CD14-positive monocyte (primary cell): ENCODE measurements around the gene UCHL5. TPM values are rescaled to one million over a fixed set of nuclear protein-coding genes. Genes with fewer than 3 reads are reported as not detected.

Experiments used
- DNase-seq, 3 donors: peaks; one replicate each; pipeline ENCODE4 v3.0.0-alpha.2; 2011 to 2022
- H2AFZ ChIP-seq: 2 replicates; pipeline ENCODE4 v1.6.0; 2012; ENCODE audit warnings: mild to moderate bottlenecking, low read depth, low read length, inconsistent platforms; ENCODE audit not compliant: insufficient read depth, poor library complexity, severe bottlenecking
- H3K27ac ChIP-seq, 2 donors: 1 replicate in 1 of 2; 2 replicates in 1 of 2; pipeline ENCODE4 v1.5.1; 2012 to 2013; ENCODE audit warnings: low read length in 2 of 2, control low read depth in 1 of 2, inconsistent platforms in 1 of 2, low read depth in 1 of 2, mild to moderate bottlenecking in 1 of 2
- H3K27me3 ChIP-seq, 2 donors: one replicate each; pipeline versions ENCODE4 v1.6.0 to v1.6.1; 2011 to 2013; ENCODE audit warnings: low read length in 2 of 2; ENCODE audit not compliant: control insufficient read depth in 2 of 2, insufficient read depth in 2 of 2
- H3K36me3 ChIP-seq, 2 donors: replicated peaks in 1 of 2; 1 replicate in 1 of 2; 2 replicates in 1 of 2; pipeline versions ENCODE4 v1.5.1 to v1.6.1; 2012 to 2013; ENCODE audit warnings: low read length in 2 of 2, control low read depth in 1 of 2, inconsistent platforms in 1 of 2, mild to moderate bottlenecking in 1 of 2; ENCODE audit not compliant: insufficient read depth in 2 of 2, control insufficient read depth in 1 of 2
- H3K4me1 ChIP-seq, 2 donors: 1 replicate in 1 of 2; 2 replicates in 1 of 2; pipeline versions ENCODE4 v1.5.1 to v1.6.1; 2012 to 2013; ENCODE audit warnings: low read length in 2 of 2, control low read depth in 1 of 2, inconsistent platforms in 1 of 2, mild to moderate bottlenecking in 1 of 2, moderate library complexity in 1 of 2; ENCODE audit not compliant: insufficient read depth in 2 of 2, control insufficient read depth in 1 of 2
- H3K4me2 ChIP-seq: replicated peaks from 2 replicates; pipeline ENCODE3; 2012; ENCODE audit warnings: low read length, moderate library complexity, mild to moderate bottlenecking; ENCODE audit not compliant: poor library complexity, severe bottlenecking; ENCODE audit errors: extremely low read depth
- H3K4me3 ChIP-seq, 3 experiments: fragments of 200-600 bp in 1 of 3; sonication (generic) in 1 of 3; replicated peaks in 1 of 3; 1 replicate in 2 of 3; 2 replicates in 1 of 3; pipeline ENCODE4 v1.5.1; 2011 to 2013; ENCODE audit warnings: low read length in 3 of 3, mild to moderate bottlenecking in 3 of 3, control low read depth in 2 of 3, low read depth in 2 of 3, inconsistent platforms in 1 of 3, moderate library complexity in 1 of 3
- H3K79me2 ChIP-seq: 2 replicates; pipeline ENCODE4 v1.6.0; 2012; ENCODE audit warnings: mild to moderate bottlenecking, control low read depth, inconsistent platforms, low read length, moderate library complexity; ENCODE audit not compliant: insufficient read depth
- H3K9ac ChIP-seq: 2 replicates; pipeline ENCODE4 v1.6.0; 2017; ENCODE audit warnings: low read length, mild to moderate bottlenecking; ENCODE audit not compliant: insufficient read depth, poor library complexity, severe bottlenecking
- H3K9me3 ChIP-seq, 2 donors: replicated peaks in 1 of 2; 1 replicate in 1 of 2; 2 replicates in 1 of 2; pipeline versions ENCODE4 v1.5.1 to v1.6.1; 2012 to 2013; ENCODE audit warnings: low read length in 2 of 2, control low read depth in 1 of 2; ENCODE audit not compliant: control insufficient read depth in 1 of 2, insufficient read depth in 1 of 2
- H4K20me1 ChIP-seq: 2 replicates; pipeline ENCODE4 v1.6.0; 2012; ENCODE audit warnings: mild to moderate bottlenecking, low read length, control low read depth, moderate library complexity; ENCODE audit not compliant: insufficient read depth
- H3K27ac Mint-ChIP-seq, 7 donors: one replicate each; pipeline ENCODE4 v1.8.0; 2020; ENCODE audit warnings: mild to moderate bottlenecking in 7 of 7, mixed read lengths in 7 of 7, moderate library complexity in 6 of 7, inconsistent platforms in 2 of 7
- H3K27me3 Mint-ChIP-seq, 3 donors: one replicate each; pipeline ENCODE4 v1.8.0; 2021 to 2022; ENCODE audit warnings: low read depth in 3 of 3, mild to moderate bottlenecking in 3 of 3, mixed read lengths in 3 of 3, moderate library complexity in 3 of 3, inconsistent platforms in 1 of 3
- H3K36me3 Mint-ChIP-seq, 2 donors: one replicate each; pipeline ENCODE4 v1.8.0; 2020; ENCODE audit warnings: mixed read lengths in 2 of 2, inconsistent platforms in 1 of 2, mild to moderate bottlenecking in 1 of 2
- H3K4me1 Mint-ChIP-seq: one replicate; pipeline ENCODE4 v1.8.0; 2020; ENCODE audit warnings: mild to moderate bottlenecking, mixed read lengths
- H3K4me3 Mint-ChIP-seq, 2 donors: one replicate each; pipeline ENCODE4 v1.8.0; 2020; ENCODE audit warnings: mild to moderate bottlenecking in 2 of 2, mixed read lengths in 2 of 2, moderate library complexity in 1 of 2
- H3K9me3 Mint-ChIP-seq, 7 donors: one replicate each; pipeline ENCODE4 v1.8.0; 2020 to 2022; ENCODE audit warnings: mixed read lengths in 7 of 7, mild to moderate bottlenecking in 6 of 7, moderate library complexity in 6 of 7, inconsistent platforms in 2 of 7
- WGBS: methylation state at CpG from one replicate; pipeline ENCODE4 v1.1.5; 2013; ENCODE audit warnings: missing lambda C conversion rate; ENCODE audit not compliant: insufficient coverage; 5-methylcytosine and 5-hydroxymethylcytosine counted together
- intact Hi-C, 2 donors: fragments of 100-400 bp; cut with micrococcal nuclease; formaldehyde crosslinking; loops; one replicate each; pipeline versions ENCODE4 v1.15.0 to v1.15.1; 2023
- polyA plus RNA-seq, 3 donors: library from polyadenylated mRNA; depleted of rRNA in 1 of 3; unstranded in 2 of 3; stranded (reverse) in 1 of 3; fragments of 300-500 nt in 2 of 3; fragments of >200 nt in 1 of 3; fragmentation: Illumina TruSeq in 2 of 3; gene quantifications; 1 replicate in 2 of 3; 2 replicates in 1 of 3; pipeline ENCODE4 v1.2.3, GENCODE V29; 2012 to 2021
- TF ChIP-seq, protein P1 (sequence below): fragments of 200-600 bp; IDR thresholded peaks from one replicate; pipeline ENCODE4 v1.8.0; 2022; ENCODE audit warnings: antibody characterized with exemption, mild to moderate bottlenecking

Gene UCHL5
- polyA plus RNA-seq, 3 donors, result 8.6 to 43.0 (median 29.6) TPM

GRCh38 chr1:192974701-192975100 lies 84.5 kb downstream of the UCHL5 start:
- no peak for DNase-seq
- peaks cover 5% of the 10 kb centered on the region for H3K4me1 Mint-ChIP-seq
- Histone ChIP-seq H3K79me2 (no peaks in the 10 kb centered on the region), H3K27ac (no peak overlapping the region), H3K4me2 (no peak overlapping the region), H3K9me3 (no peaks in the 10 kb centered on the region), H3K4me1 (no peaks in the 10 kb centered on the region), H3K36me3 (no peaks in the 10 kb centered on the region), H4K20me1 (no peaks in the 10 kb centered on the region), H3K27me3 (no peaks in the 10 kb centered on the region), H3K4me3 (no peak overlapping the region), H2AFZ (no peak overlapping the region), H3K9ac (no peak overlapping the region)
- no peak overlapping the region for H3K4me3 Mint-ChIP-seq
- H3K27ac Mint-ChIP-seq, result peak overlapping the region in 1 of 7 donors; percentile 3
- intact Hi-C loops, result no loop called here
- peaks cover 0 to 3% (median 2%) of the 10 kb centered on the region in 3 donors for H3K27me3 Mint-ChIP-seq
- TF ChIP-seq, protein P1, sequence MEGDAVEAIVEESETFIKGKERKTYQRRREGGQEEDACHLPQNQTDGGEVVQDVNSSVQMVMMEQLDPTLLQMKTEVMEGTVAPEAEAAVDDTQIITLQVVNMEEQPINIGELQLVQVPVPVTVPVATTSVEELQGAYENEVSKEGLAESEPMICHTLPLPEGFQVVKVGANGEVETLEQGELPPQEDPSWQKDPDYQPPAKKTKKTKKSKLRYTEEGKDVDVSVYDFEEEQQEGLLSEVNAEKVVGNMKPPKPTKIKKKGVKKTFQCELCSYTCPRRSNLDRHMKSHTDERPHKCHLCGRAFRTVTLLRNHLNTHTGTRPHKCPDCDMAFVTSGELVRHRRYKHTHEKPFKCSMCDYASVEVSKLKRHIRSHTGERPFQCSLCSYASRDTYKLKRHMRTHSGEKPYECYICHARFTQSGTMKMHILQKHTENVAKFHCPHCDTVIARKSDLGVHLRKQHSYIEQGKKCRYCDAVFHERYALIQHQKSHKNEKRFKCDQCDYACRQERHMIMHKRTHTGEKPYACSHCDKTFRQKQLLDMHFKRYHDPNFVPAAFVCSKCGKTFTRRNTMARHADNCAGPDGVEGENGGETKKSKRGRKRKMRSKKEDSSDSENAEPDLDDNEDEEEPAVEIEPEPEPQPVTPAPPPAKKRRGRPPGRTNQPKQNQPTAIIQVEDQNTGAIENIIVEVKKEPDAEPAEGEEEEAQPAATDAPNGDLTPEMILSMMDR, result no peak
- H3K36me3 Mint-ChIP-seq, result no peaks in the 10 kb centered on the region
- H3K9me3 Mint-ChIP-seq, result peaks cover 0 to 2% (median 0%) of the 10 kb centered on the region in 7 donors

GRCh38 chr1:192973988-192974387 lies 85.2 kb downstream of the UCHL5 start:
- Mint-ChIP-seq H3K36me3 (no peaks in the 10 kb centered on the region), H3K4me1 (peaks cover 9% of the 10 kb centered on the region), H3K27ac (no peak overlapping the region), H3K4me3 (no peak overlapping the region), H3K27me3 (no peaks in the 10 kb centered on the region), H3K9me3 (no peaks in the 10 kb centered on the region)
- DNase-seq, result no peak
- H3K4me2 ChIP-seq, result no peak overlapping the region
- H3K9me3 ChIP-seq, result no peaks in the 10 kb centered on the region
- WGBS, result 80% methylated on average over 1 of the region's 2 CpGs
- intact Hi-C loops, result no loop called here
- H3K4me3 ChIP-seq, result no peak overlapping the region
- no peaks in the 10 kb centered on the region for H3K27me3 ChIP-seq
- H3K9ac ChIP-seq, result no peak overlapping the region
- H3K79me2 ChIP-seq, result no peaks in the 10 kb centered on the region
- no peaks in the 10 kb centered on the region for H4K20me1 ChIP-seq
- H3K4me1 ChIP-seq, result no peaks in the 10 kb centered on the region
- H3K27ac ChIP-seq, result no peak overlapping the region
- TF ChIP-seq, protein P1, result no peak
- H3K36me3 ChIP-seq, result no peaks in the 10 kb centered on the region
- H2AFZ ChIP-seq, result no peak overlapping the region
